GM13976 (cell line): Measurements from ENCODE around the gene STAT6.

ENCODE experiments used
- DNase-seq: peaks from one replicate; pipeline ENCODE4 v3.0.0; 2012; ENCODE audit warnings: low spot score
- in situ Hi-C: fragments of 300-500 bp; cut with MboI; formaldehyde crosslinking; loops from one replicate; pipeline ENCODE4 v1.12.0; 2022; ENCODE audit warnings: low sequenced_read_pairs, mixed read lengths, inconsistent platforms; ENCODE audit not compliant: unreplicated experiment
- TF ChIP-seq, protein P1 (sequence below): IDR thresholded peaks from 2 replicates; pipeline ENCODE4 v1.5.1; 2012; ENCODE audit warnings: borderline replicate concordance, mild to moderate bottlenecking; ENCODE audit not compliant: insufficient read depth; ENCODE audit errors: extremely low read depth, missing control alignments, control extremely low read depth

The STAT6 gene

DNA sequence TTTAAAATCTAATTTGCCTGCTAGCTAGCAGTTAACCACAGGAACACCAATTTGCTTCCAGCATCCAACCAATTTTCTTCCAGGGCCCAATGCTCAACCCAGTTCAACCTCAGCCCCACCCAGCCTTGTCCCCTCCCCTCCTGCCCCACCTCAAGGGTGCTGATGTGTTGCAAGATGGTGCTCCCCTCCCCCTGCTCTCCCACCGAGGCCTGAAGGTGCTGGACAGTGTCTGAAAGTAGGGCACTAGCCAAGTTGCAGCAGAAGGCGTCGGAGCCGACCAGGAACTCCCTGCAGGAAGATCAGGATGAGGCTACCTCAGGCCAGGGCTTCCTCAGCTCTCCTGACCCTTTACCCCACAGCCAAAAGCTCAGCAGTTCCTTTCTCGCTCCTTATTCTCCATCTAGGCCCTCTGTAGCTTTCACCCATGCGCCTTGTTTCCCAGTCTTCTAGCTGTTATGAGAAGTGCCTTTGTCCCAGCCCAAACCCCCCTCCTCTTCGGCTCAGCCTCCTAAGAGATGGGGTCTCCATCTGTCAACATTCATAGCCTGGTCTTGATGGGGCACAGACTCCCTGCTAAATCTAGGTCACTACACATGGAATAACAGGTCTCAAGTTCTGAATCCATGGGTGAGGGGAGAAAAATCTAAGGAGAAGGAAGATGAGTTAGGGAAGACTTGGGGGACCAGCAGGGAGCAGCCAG is 3.6 kb downstream of the STAT6 start:
- in situ Hi-C loops = no loop called here
- TF ChIP-seq, protein P1, sequence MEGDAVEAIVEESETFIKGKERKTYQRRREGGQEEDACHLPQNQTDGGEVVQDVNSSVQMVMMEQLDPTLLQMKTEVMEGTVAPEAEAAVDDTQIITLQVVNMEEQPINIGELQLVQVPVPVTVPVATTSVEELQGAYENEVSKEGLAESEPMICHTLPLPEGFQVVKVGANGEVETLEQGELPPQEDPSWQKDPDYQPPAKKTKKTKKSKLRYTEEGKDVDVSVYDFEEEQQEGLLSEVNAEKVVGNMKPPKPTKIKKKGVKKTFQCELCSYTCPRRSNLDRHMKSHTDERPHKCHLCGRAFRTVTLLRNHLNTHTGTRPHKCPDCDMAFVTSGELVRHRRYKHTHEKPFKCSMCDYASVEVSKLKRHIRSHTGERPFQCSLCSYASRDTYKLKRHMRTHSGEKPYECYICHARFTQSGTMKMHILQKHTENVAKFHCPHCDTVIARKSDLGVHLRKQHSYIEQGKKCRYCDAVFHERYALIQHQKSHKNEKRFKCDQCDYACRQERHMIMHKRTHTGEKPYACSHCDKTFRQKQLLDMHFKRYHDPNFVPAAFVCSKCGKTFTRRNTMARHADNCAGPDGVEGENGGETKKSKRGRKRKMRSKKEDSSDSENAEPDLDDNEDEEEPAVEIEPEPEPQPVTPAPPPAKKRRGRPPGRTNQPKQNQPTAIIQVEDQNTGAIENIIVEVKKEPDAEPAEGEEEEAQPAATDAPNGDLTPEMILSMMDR = no peak

DNA sequence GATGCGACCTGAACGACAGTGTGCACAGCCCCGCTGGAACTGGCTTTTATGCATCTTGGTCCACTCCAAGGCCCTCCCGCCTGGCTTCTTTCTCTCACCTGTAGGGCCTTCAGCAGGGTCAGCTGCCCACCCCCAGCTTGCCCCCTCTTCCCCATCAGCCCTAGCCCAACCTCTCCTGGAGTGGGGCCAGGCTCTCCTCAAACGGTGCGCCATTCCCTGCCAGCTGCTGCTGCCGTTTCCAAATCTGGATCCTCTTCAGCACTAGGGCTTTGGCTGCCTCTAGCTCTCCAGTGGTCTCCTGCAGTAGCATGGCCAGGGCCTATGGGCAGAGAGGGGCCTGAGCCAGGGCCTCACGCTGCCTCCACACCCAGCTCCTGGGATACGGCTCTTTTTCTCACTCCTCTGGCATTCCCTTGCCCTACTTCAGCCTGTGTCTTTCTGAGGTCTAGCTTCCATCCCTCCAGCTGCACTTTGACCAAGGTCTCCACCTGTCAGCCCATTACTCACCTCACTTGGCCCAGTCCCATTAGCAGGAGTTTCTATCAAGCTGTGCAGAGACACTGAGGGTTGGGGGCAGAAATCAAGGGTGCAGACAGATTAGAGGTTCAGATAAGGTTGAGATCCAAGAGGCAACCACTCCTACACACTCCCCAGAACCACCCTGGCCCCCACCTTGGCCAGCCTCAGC is 5.0 kb downstream of the STAT6 start:
- in situ Hi-C loops = no loop called here
- DNase-seq = peak; percentile 22
- TF ChIP-seq, protein P1 = no peak

More for the DNA sequence above, 3.6 kb downstream of the STAT6 start:
- no peak for DNase-seq

DNA sequence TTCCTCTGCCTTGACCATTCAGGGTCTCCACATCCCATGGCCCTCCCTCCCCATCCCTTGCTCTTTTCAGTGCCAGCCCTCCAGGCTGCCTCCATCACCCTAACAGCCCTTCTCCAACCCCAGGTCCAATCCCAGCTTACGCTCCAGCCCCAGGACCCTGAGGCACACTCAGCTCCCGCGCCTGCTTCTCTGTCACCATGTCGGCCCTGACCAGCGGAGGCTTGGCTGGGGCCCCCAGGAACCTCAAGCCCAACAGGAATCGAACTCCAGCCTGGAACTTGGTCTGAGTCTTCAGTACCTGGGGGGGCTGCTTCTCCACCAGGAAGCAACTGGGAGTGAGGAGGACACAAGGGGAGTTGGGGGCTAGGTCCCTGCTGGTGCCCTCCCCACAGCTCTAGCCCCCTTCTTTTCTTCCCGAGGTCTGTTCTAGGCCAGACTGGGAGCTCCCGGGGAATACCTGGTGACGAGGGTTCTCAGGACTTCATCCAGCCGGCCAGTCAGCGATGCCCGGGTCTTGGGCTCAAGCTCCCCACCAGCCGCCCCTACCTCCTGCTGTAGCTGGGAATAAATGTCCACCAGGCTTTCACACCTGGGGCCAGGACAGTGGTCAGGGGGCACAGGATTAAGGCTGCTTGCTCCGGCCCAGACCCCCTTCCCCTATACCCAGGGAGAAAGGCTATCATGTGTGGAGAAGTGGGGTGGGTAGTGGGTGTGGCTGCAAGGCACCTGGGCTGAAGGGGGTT is 6.0 kb downstream of the STAT6 start:
- peak; percentile 13 for DNase-seq
- in situ Hi-C loops = no loop called here
- TF ChIP-seq, protein P1 = no peak

DNA sequence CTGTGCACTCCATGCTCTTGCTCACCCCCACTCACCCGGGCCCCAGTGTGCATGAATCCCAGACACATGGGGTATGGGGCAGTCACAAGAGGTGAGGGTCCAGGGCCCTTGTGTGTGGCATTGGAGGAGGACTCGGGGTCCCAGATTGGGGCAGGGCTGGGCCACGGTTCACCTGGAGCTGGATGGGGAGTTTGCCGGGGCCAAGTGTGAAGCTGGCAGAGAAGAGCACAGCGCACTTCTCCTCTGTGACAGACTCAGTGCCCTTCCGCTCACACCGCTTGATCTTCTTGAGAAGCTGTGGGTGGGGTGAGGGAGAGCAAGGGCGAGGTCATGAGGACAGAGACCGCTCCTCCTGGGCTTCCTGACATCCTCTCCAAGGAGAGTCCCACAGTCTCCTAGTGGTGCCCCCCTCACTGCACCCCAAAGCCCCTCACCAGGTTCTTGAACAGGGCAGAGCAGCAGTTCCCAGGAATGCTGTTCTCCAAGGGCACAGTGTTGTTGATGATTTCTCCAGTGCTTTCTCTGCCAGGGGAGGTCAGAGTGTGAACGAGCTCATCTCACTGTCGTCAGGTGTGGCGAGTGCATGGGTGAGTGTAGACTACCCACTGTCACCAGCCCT is 6.8 kb downstream of the STAT6 start:
- DNase-seq = peak; percentile 26
- in situ Hi-C loops = no loop called here
- TF ChIP-seq, protein P1 = no peak

DNA sequence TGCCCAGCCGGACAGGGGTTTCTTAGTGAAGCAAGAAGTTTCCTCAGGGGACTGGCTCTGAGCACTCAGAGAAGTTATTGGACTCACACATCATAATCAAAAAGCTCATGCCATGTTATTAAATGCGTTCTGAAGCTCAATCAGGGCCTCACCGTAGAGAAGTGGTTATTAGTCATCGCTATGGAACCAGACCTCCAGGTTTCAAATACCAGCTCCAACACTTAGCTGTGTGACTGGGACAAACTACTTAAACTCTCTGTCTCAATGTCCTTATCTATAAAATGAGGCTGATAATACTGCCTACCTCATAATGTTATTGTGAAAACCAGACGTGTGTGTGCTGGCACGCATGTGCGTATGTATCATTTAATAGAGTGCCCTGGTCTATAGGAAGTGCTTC is 7.3 kb downstream of the STAT6 start:
- no peak for DNase-seq
- in situ Hi-C loops = no loop called here
- TF ChIP-seq, protein P1 = no peak
